NCI-H345 (cell line): ENCODE results near the gene RAD23A.
"Not testable (repeated sequence)": the region's sequence is repeated elsewhere in the genome, so short reads cannot be mapped to it uniquely, and the experiment has no call there.

ENCODE experiments used
- DNase-seq: peaks from one replicate; lab custom pipeline; 2025; lab: John Stamatoyannopoulos, UW

Gene RAD23A

DNA sequence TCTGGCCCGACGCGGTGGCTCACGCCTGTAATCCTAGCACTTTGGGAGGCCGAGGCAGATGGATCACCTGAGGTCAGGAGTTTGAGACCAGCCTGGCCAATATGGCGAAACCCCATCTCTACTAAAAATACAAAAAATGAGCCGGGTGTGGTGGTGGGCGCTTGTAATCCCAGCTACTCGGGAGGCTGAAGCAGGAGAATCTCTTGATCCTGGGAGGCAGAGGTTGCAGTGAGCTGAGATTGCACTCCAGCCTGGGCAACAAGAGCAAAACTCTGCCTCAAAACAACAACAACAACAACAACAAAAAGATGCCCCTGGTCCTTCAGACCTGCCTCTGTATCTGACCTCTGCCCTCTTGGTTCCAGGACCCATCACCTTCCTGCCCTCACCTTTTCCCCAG is 9.9 kb downstream of the RAD23A start:
- DNase-seq: not testable (repeated sequence)

DNA sequence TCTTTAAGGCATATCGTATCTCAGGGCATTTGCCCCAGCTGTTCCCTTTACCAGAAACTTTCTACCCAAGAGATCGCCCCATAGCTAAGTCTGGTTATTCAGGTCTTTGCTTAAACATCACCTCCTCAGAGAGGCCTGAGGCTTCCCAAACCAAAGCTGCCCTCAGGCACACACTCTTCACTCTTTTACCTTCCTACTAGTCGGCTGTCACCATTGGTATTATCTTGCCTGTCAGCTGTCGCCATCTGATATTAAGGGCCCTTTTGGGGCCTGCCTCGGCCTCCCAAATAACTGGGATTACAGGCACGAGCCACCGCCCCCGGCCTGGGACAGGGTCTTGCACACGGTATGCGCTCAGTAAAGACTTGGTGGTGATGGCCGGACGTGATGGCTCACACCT is 10.3 kb downstream of the RAD23A start:
- DNase-seq: no peak

DNA sequence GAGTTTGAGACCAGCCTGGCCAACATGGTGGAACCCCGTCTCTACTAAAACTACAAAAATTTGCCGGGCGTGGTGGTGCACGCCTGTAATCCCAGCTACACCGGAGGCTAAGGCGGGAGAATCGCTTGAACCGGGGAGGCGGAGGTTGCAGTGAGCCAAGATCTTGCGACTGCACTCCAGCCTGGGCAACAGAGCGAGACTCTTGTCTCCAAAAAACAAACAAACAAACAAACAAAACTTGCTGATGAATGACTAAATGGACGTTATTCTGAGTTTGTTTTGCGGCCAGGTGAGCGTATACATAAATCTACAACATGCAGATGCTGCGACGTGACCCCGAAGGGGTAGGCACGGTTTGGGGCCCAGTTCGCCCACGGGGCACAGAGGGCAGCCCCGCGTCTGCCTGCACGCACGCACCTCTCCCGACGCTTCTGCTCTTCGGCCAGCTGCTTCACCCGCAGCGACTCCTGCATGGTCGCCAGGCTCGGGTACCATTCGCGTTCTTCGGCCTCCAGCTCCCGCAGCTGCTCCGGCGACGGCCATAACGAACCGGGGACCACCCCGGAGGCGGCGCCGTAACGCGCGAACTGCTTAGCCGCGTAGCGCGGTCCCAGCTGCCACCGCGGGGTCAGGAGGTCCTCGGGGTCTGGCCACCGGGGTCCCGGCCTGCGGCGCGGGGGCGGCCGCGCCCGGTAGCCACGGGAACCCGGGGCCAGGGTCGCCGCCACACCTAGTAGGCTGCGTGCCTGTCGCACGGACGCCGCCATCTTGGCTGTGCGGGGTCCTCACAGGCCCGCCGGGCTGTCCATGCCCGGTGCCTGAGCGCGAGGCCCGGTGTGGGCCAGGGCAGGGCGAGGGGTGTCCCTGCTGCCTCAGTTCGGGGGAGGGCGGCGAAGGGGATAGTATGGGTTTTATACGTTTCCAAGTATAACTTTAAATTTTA is 11.1 kb downstream of the RAD23A start, which contains the start of gene GADD45GIP1:
Gene GADD45GIP1 (minus strand): TSS at position 778 of the 943 bp plus-strand sequence. CDS start 11 bp downstream, at position 767.
- peak; percentile 39 for DNase-seq

- DNase-seq: not testable (repeated sequence)
Observed at GRCh38 chr19:12957389-12957952, 11.8 kb downstream of the RAD23A start.

- no peak for DNase-seq
Observed at GRCh38 chr19:12959481-12959880, 13.8 kb downstream of the RAD23A start.

- peak; percentile 44 for DNase-seq
Observed at GRCh38 chr19:12965017-12965811, 19.6 kb downstream of the RAD23A start.

GRCh38 chr19:12965812-12966135 is 20.1 kb downstream of the RAD23A start:
- no peak for DNase-seq

GRCh38 chr19:12967907-12968306 is 22.2 kb downstream of the RAD23A start:
- DNase-seq: no peak

DNA sequence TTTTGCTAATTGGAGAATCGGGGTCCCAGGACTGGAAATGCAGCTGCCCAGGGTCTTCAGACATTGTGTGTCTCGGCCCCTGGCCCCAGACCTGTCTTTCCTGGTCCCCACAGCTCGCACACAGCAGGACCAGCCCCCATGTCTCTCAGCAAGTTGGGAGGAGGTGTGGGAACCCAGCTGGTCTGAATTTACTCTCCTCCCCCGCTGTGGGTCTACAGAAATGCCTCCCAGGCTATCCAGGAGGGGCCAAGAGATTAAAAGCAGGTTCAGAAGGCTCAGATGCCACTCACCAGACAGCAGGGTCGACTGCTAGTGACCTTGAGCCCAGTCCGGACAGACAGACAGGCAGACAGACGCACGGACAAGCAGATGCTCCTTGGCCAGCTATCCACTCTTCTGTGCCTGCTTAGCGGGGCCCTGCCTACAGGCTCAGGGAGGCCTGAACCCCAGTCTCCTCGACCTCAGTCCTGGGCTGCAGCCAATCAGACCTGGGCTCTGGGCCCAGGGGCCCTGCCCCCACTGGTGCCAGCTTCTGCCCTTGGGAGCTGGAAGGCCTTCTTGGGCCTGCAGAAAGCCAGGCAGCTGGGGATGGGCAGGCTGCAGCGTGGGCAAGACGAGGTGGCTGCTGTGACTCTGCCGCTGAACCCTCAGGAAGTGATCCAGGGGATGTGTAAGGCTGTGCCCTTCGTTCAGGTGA is 23.8 kb downstream of the RAD23A start, which contains the start of gene DAND5:
Gene DAND5 (plus strand): TSS at position 285 of the 697 bp plus-strand sequence. CDS start 85 bp downstream, at position 370.
- DNase-seq: no peak

DNA sequence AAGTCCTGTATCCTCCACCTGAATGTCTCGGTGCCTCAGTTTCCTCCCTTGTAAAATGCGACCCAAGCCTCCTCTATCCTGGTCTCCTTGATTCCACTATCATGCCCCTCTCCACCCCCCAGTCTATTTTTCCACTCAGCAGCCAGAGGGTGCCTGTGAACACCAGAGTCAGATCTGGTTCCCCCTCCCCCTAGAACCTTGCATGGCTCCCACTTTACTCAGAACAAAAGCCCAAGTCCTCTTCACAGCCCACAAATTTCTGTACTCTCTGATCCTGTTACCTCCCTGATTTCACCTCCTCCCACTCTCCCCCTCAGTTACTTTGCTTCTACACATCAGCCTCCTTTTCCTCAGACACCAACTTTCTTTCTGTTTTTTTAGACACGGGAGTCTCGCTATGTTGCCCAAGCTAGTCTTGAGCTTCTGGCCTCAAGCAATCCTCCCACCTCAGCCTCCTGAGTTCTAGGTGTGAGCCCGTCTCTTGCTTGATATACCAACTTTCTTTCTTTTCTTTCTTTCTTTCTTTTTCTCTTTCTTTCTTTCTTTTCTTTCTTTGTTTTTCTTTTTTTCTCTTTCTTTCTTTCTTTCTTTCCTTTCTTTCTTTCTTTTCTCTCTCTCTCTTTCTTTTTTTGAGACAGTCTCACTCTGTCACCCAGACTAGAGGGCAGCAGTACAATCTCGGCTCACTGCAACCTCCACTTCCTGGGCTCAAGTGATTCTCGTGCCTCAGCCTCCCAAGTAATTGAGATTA is 24.6 kb downstream of the RAD23A start:
- no peak for DNase-seq

DNA sequence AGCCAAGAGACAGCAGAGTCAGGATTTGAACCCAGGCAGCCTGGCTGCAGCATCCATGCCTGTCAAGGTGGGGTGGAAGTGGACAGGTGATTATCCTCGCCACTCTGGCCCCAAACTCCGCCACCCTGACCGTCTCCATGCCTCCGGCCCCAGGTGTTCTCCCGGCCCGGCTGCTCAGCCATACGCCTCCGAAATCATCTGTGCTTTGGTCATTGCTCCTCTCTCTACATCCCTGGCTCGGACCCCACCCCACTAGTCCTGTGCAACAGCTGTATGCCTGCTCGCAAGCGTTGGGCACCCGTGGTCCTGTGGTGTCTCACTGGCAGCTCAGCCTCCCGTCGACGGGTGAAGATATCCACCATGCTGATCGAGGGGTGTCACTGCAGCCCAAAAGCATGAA is 27.6 kb downstream of the RAD23A start:
- DNase-seq: no peak

- no peak for DNase-seq
Observed at GRCh38 chr19:12974301-12975220, 28.9 kb downstream of the RAD23A start.

- no peak for DNase-seq
Observed at GRCh38 chr19:12975221-12975741, 29.6 kb downstream of the RAD23A start.

GRCh38 chr19:12976109-12976508 is 30.4 kb downstream of the RAD23A start:
- not testable (repeated sequence) for DNase-seq

GRCh38 chr19:12979974-12980373 is 34.3 kb downstream of the RAD23A start:
- DNase-seq: no peak

GRCh38 chr19:12982648-12983047 is 37.0 kb downstream of the RAD23A start:
- DNase-seq: no peak

- no peak for DNase-seq
Observed at GRCh38 chr19:12983091-12983490, 37.4 kb downstream of the RAD23A start.

GRCh38 chr19:12983542-12984142 is 38.0 kb downstream of the RAD23A start:
- DNase-seq: peak; percentile 39

GRCh38 chr19:12984143-12984627 is 38.5 kb downstream of the RAD23A start:
- DNase-seq: no peak
